GM18517 (cell line): ENCODE results near the gene SHISA8.

ENCODE experiments used
- ATAC-seq: cut with Tn5 transposase; IDR thresholded peaks from one replicate; pipeline ENCODE4 v1.9.1; 2021; ENCODE audit warnings: mild to moderate bottlenecking, moderate library complexity; ENCODE audit not compliant: unreplicated experiment

The SHISA8 gene

DNA sequence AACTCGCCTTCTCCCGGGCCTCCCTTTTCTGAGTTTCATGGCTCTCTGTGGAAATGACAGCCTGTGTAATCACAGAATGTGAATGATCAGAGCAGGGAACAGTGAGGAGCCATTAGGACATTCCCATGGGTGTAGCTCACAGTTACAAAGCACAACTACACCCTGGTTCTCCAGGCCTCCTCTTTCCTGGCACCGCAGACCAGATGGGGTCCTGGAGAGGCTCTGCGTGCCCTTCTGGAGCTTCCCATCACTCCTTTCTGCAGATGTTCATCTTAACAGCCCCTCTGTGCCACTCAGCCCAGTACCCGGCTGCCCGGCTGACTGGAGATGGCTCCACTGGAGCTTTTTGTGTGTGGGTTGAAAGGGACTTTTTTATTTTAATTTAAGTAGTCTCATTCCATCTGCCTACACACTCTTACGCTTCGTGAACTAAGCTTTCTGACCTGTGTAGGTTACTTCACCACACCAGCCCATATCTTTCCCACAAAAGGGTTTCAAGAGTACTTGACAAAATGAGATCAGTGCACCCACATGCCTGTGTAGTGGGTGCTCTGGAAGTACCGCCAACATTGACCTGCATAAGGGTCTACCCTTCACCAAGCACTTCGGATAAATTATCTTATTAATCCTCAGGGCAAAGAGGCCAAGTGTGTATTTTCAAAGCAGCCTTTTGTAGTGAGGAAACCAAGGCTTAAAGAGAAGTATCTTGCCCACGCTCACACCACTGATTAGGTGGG, 52.2 kb downstream of the SHISA8 start:
- ATAC-seq: peak; percentile 65

DNA sequence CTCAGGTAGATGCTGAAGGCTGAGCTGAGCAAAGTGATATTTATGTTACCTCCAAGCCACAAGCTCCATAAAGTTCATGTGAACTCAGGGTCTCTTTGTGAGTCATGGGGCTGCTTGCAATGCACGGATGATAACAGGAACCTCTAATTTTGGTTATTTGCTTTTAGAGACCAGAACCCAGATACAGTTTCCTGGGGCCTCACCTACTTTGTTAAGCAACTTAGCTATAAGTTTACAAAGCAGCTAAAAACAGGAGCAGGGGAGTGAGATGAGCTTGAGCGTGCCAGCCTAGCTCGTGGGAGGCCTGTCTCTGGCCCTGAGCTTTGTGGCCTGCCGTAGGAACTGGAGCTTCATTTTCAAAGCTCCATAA, 52.7 kb downstream of the SHISA8 start:
- ATAC-seq: peak; percentile 47
